Activated naive CD4-positive, alpha-beta T cell (primary cell): ENCODE data around the gene TSGA10.
"Not testable (repeated sequence)": the region's sequence is repeated elsewhere in the genome, so short reads cannot be mapped to it uniquely, and the experiment has no call there.

Source experiments
- DNase-seq, 4 experiments: peaks; one replicate each; lab custom pipeline; 2025; lab: John Stamatoyannopoulos, UW

TSGA10 gene

DNA sequence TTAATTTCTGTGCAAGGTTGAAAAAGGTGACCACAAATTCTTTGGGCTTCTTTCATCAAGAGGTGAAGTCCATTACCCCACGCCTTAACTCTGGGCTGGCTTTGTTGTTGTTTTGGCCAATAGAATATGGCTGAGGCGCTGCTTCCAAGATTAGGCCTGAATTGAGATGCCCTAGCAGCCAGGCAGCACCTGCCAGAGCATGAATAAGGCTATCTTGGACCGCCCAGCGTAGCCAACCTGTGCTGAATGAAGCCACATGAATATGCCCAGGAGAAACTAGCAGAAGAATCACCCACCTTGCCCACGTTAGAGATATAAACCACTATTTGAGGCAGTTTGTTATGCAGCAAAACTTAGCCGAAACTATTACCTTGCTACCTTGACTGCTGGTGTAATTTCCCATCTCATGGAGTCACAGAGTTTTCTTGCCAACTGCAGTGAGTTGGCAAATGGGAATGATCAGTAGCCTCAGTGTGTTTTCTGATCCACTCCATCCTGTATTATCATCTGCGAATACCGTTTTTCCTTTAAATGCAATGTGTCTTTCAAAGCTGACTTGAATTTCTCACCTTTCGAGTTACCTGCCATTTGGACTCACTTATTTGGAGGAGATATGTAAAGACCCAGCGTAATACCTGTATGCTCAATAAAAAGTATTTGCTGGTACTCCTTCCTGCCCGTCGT lies 679 bp downstream of the TSGA10 start:
- no peak for DNase-seq

DNA sequence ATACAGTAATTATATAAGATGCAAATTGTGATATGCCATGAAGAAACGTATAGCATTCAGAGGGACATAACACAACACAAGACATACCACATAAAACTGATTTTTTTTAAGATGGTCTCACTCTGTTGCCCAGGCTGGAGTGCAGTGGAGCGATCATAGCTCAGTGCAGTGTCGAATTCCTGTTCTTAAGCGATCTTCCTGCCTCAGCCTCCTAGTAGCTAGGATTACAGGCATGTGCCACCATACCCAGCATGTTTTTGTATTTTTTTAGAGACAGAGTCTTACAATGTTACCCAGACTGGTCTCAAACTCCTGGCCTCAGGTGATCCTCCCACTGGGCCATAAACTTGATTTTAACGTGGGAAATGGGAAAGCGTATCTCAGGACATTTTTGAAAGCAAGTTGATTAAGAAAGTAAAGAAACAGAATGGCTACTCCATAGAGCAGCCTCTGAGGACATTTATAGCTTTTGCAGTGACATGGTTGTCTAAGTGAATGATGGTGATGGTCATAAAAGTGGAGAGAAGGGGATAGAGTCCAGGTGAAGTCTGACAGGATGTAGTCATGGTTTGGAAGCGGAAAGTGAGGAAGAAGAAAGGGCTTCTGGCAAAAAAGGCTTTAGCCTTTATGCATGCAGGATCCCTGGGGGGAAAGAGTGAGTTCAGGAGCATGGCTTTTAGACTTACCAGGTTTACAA lies 2.4 kb downstream of the TSGA10 start:
- DNase-seq, result no peak

DNA sequence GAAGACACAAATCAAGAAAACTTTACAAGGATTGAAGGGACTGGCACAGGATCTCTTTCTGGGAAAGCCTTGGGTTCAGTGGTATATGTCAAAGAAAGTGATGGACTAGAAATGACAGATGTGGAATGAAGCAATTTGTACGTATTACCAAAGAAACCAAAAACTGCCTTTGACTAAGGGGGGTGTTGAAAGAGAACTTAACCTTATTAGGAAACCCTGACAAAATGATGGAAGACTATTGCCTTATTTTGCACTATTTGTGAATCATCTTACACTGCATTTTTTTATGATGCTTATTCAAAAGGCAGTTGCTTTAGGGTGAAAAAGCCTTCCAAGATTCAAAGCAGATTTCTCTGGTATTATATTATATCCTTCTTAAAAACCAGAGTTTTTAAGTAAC lies 4.0 kb downstream of the TSGA10 start:
- DNase-seq, result no peak

GRCh38 chr2:99141110-99142108 lies 13.3 kb downstream of the TSGA10 start, which contains the start of gene C2orf15:
C2orf15 (plus strand) TSS chr2:99141707; CDS start chr2:99150559, 8,852 bp downstream.
- peak; percentile 84 to 97 (median 94) for DNase-seq

DNA sequence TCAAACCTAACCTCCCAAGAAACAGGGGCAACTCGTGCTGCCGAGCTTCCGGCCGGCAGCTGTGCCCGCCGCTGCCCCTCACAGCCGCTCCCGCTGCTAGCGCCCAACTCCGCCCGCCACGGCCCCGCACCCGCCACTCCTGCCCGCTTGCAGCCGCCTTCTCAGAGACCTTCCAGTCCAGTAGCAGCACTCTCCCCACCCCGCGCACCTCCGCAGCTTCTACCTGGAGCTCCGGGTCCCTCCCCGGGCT lies 14.0 kb downstream of the TSGA10 start:
- no peak for DNase-seq

- no peak for DNase-seq
Observed at GRCh38 chr2:99140056-99140859, 14.5 kb downstream of the TSGA10 start.

- DNase-seq, result no peak
Observed at GRCh38 chr2:99139003-99139402, 15.7 kb downstream of the TSGA10 start.

- not testable (repeated sequence) for DNase-seq
Observed at GRCh38 chr2:99135044-99135556, 19.6 kb downstream of the TSGA10 start.

GRCh38 chr2:99127981-99128380 lies 26.8 kb downstream of the TSGA10 start:
- no peak for DNase-seq

- DNase-seq, result no peak
Observed at GRCh38 chr2:99112617-99113016, 42.1 kb downstream of the TSGA10 start.

GRCh38 chr2:99111945-99112344 lies 42.8 kb downstream of the TSGA10 start:
- no peak for DNase-seq

DNA sequence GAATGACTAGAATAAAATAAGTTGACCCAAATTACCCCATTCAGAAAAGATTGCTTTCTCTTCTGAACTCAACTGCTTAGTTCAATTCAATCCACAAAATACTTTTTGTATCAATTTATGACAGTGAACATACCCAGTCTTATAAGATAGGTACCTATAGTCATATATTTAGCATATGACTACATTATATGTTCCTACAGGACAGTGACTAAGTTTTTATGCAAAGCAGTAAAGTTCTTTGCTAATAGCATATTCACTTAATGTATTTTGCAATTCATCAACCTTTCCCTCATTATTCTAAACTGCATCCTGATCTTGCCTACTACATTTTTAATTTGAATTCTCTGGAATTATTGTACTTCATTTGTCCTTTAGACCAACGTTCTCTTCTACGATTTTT lies 43.5 kb downstream of the TSGA10 start:
- DNase-seq, result no peak

DNA sequence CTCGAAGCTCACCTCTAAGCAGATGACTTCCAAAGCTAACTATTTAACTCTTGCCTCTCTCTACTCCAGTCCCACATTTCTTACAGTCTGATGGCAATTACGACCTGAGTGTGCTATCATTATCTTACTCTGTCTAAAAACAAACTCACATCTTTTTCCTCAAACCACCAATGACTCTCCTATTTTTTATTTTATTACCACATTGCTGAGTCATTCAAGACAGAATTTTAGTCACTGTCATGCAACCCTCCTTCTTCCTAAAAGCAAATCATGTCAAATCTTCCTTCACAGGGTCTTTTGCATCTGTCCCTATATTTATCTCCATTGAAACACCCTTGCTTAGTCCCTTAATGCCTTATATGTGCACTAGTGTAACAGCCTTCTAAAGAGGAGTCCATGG lies 47.8 kb downstream of the TSGA10 start:
- no peak for DNase-seq

DNA sequence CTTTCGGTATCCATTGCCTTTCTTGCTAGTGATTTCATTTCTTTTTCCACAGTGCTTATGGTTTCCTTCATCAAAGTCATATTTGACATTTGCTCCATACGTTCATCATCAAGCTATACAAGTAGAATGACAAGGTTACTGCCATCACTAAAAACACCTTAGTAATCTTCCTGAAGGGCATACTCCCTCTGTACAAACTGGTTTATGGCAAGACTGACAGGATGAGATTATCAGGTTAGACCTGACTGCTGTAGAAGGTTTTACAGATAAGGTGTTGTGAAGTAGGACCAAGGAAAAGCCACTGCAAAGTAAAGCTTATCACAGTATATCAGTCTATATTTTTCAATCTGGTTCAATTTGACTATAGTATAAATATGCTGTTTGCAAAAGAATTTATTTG lies 50.7 kb downstream of the TSGA10 start:
- DNase-seq, result no peak

- DNase-seq, result no peak
Observed at GRCh38 chr2:99101697-99102096, 53.0 kb downstream of the TSGA10 start.

- DNase-seq, result no peak
Observed at GRCh38 chr2:99096728-99097127, 58.0 kb downstream of the TSGA10 start.

DNA sequence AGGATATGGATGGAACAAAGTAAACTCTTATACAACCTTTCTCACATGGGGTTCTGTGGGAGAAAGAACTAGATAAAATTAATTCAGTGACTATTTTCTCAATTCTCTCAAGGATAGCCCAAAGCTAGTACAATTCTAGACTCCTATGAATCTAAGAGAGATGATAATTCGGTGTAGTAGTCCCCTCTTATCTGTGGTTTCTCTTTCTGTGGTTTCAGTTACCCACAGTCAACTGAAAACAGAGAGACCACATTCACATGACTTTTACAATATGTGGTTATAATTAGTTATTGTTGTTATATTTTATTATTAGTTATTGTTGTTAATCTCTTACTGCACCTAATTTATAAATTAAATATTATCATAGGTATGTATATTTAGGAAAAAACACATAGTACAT lies 66.7 kb downstream of the TSGA10 start:
- no peak for DNase-seq

DNA sequence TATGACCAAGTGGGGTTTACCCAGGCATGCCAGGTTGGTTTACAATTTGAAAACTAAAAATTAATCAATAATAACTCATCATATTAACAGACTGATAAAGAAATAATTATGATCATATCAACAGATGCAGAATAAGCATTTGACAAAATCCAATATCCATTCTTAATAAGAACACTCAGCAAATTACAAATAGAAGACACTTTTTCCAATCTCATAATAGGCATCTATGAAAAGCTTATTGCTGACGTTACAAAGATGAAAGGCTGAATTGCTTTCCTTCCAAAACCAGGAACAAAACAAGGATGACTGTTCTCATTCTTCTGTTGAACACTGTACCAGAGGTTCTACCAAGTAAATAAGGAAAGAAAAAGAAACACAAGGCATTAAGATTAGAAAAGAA lies 68.4 kb downstream of the TSGA10 start:
- DNase-seq, result no peak

DNA sequence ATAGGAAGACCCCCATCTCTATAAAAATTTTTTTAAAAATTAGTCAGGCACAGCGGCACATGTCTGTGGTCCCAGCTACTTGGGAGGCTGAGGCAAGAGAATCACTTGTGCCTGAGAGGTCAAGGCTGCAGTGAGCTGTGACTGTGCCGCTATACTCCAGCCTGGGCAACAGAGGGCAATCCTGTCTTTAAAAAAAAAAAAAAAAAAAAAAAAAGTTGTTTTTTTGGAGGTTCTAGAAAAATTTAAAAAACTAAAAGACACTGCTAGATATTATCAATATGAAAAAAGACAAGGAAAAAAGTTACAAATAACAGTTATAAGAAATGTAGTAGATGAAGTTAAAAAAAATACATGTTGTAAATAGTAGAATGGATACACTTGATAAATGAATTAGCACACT lies 69.3 kb downstream of the TSGA10 start:
- DNase-seq, result no peak

- no peak for DNase-seq
Observed at GRCh38 chr2:99084256-99084655, 70.5 kb downstream of the TSGA10 start.

GRCh38 chr2:99081891-99082290 lies 72.9 kb downstream of the TSGA10 start:
- DNase-seq, result no peak

GRCh38 chr2:99079226-99079625 lies 75.5 kb downstream of the TSGA10 start:
- DNase-seq, result no peak
